GM21447 (cell line): ENCODE results near the gene PABPN1L.

ENCODE experiments used
- ATAC-seq: cut with Tn5 transposase; IDR thresholded peaks from one replicate; pipeline ENCODE4 v1.9.1; 2021; ENCODE audit not compliant: unreplicated experiment

Gene PABPN1L

DNA sequence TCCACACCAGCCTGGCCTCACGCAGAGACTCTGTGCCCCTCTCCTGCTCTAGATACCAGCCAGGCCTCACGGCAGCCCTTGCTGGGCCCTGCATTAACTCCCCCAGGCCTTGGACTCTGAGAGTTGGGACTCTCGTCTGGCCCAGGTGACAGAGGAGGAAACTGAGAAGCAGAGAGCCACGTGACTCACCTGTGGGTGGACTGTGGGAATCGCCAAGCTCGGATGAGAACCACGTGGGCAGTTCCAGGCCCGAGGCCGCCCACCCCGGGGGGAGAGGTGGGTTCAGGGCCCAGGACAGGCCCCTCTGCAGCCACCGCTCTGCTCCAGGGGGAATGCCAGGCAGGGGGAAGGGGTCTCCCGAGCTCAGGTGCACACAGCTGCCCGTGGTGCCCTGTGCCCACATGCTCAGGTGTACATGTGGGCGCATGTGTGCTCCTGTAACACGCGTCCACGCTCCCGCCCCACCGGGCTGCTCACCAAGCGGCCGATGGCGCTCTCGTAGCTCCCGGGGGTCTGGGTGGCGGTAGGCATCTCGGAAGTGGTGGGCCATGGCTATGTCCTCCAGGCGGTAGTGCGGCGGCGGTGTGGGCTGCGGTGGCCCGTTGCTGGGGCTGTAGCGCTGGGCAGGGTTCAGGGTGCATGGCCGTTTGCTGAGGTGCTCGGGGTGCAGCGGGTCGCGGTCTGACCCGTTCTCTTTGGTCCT lies 18.3 kb upstream of the PABPN1L start:
- no peak for ATAC-seq

DNA sequence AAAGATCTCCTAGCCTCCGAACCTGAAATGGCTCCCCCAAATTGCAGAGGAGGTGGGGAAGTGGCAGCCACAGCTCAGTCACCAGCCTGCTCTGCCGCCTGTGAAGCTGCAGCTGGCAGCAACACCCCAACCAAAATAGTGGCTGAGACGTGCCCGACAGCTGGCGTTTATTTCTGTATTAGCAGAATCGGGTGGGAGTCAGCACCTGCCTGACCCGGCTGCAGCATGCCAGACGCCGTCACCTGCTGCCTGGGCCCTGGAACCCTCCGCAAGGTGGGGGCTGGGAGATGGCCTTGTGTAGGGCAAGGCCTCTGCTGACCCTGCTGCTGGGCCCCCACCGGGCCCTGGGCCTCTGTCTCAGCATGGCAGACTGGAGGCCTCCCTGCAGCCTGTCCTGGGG lies 17.5 kb upstream of the PABPN1L start:
- ATAC-seq, result no peak

DNA sequence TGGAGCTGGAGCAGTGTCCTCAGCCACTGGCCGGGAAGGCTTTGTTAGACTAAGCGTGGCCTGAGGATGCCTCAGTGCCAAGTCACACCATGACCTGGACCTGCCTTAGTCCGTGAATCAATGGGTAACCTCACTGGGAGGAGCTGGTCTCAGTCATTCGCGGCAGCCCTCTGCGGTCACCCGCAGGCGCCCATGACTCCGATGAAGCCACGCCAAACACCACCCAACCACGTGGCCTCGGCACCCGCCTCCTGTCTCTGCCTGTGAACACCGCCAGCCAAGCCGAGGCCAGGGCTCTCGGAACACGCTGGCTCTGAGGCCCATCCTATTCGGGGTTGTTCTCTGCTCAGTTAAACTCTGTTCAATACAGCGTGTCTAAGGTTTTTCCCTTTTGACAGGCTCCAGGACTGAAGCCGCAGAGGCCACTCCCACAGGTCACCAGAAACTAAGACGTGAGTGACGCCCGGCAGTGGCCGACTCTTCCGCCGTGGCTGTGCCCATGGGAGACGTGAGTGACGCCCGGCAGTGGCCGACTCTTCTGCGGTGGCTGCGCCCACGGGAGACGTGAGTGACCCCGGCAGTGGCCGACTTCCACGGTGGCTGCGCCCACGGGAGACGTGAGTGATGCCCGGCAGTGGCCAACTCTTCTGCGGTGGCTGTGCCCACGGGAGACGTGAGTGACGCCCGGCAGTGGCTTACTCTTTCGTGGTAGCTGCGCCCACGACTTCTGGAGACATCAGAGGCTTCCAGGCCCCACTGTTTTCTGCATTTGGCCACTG lies 16.8 kb upstream of the PABPN1L start:
- no peak for ATAC-seq

DNA sequence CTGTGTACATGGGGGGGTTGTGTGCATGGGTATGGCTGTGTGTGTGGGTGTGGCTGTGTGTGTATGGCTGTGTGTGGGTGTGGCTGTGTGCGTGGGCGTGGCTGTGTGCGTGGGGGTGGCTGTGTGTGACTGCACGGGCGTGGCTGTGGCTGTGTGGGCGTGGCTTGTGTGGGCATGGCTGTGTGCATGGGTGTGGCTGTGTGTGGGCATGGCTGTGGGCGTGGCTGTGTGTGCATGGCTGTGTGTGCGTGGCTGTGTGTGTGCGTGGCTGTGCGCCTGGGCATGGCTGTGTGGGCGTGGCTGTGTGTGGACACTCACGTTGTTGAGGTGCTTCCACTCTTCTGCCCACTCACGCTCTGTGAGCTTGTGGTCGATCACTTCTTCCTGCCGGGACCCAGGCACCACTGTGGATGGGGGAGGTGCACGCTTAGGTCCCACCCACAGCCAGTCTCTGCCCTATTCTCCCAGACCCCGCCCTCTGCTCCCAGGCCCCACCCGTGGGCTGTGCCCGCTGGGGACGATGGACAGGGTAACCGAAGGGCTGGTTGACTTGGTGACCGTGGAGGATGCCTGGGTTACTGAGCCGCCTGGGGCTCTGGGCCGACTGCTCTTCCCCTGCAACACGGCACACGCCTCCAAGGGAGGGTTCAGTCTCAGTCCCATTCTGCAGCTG lies 16.0 kb upstream of the PABPN1L start:
- no peak for ATAC-seq

DNA sequence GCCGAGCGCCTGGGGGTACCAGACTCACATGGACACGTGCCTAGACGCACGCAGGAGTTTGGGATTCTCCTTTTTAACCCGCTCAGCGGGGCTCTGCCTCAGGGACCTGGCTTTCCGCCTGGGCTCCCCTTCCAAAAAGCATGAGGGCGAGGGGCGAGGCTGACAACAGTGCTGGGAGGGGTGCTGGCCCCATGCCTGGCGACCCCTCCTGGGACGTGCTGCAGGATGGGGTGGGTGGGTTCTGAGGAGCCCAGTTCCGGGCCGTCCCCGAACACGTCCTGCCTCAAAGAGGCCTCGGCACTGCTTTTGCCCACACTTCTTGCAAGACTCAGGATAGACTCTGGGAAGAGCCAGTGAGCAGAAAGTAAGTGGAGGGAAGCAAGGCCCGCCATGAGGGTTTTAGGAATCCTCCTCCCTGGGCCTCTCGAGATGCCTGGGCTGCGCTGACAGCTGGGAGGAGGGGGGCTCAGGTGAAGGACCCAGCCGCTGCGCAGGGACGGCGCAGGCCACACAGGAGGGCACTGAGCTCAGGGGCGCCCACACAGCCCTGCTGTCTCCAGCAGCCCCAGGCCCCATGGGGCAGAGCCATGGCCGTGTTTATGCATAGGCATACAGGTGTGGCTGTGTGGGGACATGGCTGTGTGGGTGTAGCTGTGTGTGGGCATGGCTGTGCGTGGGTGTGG lies 15.4 kb upstream of the PABPN1L start:
- ATAC-seq, result no peak

DNA sequence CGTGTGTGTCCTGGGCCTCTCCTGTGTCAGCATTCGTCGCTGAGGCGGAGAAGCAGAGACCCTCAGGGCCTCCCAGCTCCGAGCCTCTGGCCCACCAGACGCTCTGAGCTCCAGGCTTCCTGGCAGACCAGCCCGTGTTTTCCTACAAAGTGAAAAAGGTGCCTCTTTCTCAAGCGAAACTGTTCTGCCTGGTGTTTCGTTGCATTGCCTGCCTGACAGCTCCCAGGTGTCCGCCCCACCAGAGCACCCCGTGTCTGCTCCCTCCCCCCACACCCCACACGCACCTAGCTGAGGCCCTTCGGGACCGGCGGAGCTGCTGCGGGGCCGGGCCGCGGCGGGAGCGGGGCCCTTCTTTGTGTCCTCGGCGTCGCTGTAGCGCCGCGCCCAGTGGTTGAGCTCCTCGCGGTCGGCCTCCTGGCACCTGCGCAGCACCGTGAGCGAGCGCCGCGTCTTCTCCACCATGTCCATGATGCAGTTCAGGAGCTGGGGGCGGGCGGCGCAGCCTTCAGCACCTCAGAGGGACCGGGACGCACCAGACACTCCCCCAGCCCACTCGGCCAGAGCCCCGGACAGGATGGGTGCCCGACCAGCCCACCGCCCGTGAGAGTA lies 14.7 kb upstream of the PABPN1L start:
- ATAC-seq, result no peak

DNA sequence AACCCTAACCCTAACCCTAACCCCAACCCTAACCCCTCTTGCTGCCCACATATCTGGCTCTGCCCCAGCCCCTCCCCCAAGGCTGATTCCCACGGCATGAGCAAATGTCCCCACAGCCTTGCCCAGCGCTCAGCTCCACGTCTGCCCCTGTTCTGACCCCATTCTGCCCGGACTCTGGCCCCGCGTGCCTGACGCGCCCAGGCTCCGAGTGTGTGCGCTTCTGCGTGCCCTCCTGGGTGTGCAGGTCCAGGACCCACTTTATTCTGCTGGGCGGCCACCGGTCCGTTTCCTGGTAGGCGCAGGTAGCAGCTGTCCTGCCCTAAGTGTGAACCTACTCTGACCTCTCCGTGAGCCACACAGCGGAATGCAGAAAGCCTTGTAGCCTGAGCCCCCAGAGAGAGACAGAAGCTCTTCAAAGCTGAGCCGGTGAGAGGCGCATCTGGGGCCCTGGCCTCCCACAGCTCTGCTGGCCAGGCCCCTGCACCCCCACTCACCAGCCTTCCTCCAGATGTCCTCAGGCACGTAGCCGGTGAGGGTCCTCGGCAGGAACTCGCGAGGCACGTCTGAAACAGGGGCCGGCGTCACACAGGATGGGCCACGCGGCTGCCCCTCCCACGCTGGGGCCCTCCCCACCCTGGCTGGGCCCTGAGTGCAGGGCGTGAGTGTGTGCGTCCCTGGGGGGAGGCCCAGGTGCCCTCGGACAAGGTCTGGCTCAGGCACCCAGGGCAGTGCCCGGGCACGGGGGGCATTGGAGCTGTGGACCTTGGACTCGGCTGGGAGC lies 14.0 kb upstream of the PABPN1L start:
- ATAC-seq, result no peak

- ATAC-seq, result no peak
Measured at GRCh38 chr16:88879788-88880055, 13.3 kb upstream of the PABPN1L start.

DNA sequence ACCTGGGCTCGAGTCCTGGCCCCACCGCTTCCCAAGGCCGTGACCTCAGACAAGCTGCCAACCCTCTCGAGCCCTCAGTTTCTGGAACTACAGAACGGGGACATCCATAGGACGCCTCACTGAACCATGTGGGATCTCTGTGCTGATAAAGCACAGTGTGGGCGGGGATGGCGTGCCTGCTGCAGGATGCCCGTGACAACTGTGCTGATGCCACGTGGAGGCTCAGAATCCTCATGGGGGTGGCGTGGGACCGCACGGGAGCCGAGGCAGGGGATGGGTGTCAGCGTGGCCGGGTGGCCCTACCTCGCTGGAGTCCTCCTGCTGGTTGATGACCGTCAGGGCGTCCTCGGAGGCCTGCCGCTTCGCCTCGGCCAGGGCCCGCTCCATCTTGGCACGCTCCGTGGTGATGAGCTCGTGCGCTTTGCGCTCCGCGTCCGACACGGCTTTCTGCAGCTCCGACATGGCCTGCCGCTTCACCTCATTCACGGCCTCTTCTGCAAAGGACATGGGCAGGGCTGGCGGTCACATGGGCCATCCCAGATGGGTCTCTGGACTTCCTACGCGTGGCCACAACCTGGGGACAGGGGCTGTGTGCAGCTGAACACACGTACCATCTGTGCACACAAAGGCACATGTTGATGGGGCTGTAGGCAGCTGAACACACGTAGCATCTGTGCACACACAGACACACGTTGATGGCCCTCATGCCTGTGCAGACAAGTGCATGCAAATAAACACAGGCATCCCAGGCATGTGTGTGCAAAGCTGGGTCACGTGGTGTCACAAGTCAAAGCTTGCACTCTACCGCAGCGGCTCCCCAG lies 12.7 kb upstream of the PABPN1L start:
- no peak for ATAC-seq

- ATAC-seq, result no peak
Measured at GRCh38 chr16:88878356-88878755, 11.9 kb upstream of the PABPN1L start.

GRCh38 chr16:88877564-88878289 lies 11.3 kb upstream of the PABPN1L start:
- ATAC-seq, result no peak

- no peak for ATAC-seq
Measured at GRCh38 chr16:88876942-88877526, 10.6 kb upstream of the PABPN1L start.

- no peak for ATAC-seq
Measured at GRCh38 chr16:88875703-88876234, 9.3 kb upstream of the PABPN1L start.

DNA sequence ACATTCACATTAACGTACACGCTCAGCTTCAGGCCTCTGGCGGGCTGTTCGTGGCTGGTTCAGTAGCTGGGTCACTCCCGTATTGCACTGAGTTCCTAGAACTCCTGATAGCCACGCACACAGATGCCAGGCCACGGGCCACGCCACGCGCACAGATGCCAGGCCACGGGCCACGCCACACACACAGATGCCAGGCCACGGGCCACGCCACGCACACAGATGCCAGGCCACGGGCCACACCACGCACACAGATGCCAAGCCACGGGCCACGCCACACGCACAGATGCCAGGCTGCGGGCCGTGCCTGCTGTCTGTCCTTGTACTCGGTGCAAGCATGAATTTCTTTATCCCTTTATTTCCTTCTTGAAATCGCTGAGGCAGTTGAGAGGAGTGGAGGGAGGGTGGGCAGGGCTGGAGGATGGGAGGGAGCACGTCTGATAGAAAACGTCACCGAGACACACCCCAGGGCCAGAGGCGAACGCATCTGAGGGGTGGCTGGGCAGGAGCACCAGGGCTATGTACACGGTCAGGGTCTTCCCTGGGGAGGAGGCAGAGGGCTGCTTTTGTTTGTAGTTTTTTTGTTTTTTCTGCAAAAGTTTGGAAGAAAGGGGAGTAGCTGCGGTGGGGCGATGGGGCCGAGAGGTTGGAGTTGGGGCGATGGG lies 8.6 kb upstream of the PABPN1L start:
- no peak for ATAC-seq

DNA sequence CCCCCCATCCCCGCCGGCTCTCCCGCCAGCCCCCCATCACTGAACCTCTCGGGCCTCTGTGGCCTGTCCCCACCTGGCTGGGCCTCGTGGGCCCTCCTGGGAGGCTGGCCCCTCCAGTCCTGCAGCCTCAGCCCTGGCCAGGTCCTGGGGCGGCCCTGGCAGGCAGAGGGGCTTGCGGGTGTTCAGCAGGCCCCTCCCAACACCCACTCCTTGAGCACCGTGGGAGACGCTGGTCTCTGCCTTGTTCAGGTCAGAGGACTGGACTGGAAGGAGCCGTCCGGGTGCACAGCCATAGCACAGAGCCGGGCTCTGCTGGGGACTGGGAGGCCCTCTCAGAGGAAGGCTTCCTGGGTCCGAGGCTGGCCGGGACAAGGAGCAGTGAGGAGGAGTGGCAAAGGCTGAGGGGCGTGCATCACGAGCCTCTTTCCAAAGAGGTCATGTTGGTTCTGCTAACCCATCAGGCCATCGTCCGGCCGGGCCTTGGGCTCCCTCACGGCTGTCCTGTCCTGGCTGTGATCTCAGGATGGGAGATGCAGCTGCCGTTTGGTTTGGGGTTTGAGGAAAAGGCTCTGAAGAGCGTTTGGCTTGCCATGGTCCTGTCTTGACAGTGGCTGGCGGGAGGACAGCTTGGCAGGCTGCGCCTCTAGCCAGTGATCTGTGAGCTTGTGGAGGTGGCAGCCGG lies 6.3 kb upstream of the PABPN1L start:
- ATAC-seq, result no peak

GRCh38 chr16:88871730-88872416 lies 5.4 kb upstream of the PABPN1L start:
- no peak for ATAC-seq

GRCh38 chr16:88871349-88871702 lies 4.9 kb upstream of the PABPN1L start:
- no peak for ATAC-seq
